GM12878 (cell line): Measurements from ENCODE around the gene DNAJB2. TPM values are rescaled to one million over a fixed set of nuclear protein-coding genes. Genes with fewer than 3 reads are reported as not detected.

Source experiments
- ATAC-seq: fragments of 200-7000 bp; cut with Tn5 transposase; 3 replicates; pipeline ENCODE4 v1.9.1; 2020; ENCODE audit warnings: mild to moderate bottlenecking, moderate library complexity
- BruUV-seq: library from RNA; stranded (reverse); fragments of 400-500 nt; replicated peaks from 2 replicates; lab custom pipeline; 2021; lab: Mats Ljungman, UMichigan
- CTCF ChIA-PET: fragments of 300-600 bp; sonication (Branson Sonifier 250); formaldehyde crosslinking; extraction: SDS; loops from one replicate; lab custom pipeline; 2021; ENCODE audit warnings: inconsistent platforms; lab: Yijun Ruan, JAX
- POLR2A ChIA-PET: fragments of 350-600 bp; formaldehyde crosslinking; extraction: SDS; loops from one replicate; lab custom pipeline; 2021; ENCODE audit warnings: inconsistent platforms; lab: Charles Lee
- RAD21 ChIA-PET: fragments of 300-600 bp; sonication (Branson Sonifier 250); formaldehyde crosslinking; loops from one replicate; lab custom pipeline; 2023; ENCODE audit warnings: antibody characterized with exemption; ENCODE audit not compliant: unreplicated experiment; lab: Charles Lee
- SMC1A ChIA-PET: fragments of 300-600 bp; sonication (Branson Sonifier 250); formaldehyde crosslinking; loops from one replicate; lab custom pipeline; 2023; ENCODE audit not compliant: unreplicated experiment, uncharacterized antibody; lab: Charles Lee
- DNase-seq: peaks from one replicate; pipeline ENCODE4 v3.0.0-alpha.2; 2011; ENCODE audit warnings: low read depth, low spot score
- FAIRE-seq: peaks from 3 replicates; lab custom pipeline; 2011; peaks lifted over from hg19 to GRCh38; lab: Jason Lieb, UNC
- H2AFZ ChIP-seq: 2 replicates; pipeline ENCODE4 v1.6.0; 2011; ENCODE audit warnings: low read depth, low read length, control low read depth; ENCODE audit not compliant: control insufficient read depth
- H3K27ac ChIP-seq: 2 replicates; pipeline ENCODE4 v1.5.1; 2011; ENCODE audit warnings: control low read depth; ENCODE audit not compliant: control insufficient read depth, insufficient read depth
- H3K27me3 ChIP-seq, 2 experiments: replicated peaks in 1 of 2; 2 replicates each; pipeline versions ENCODE4 v1.6.0 to v1.6.1; 2011; ENCODE audit warnings: low read length in 1 of 2; ENCODE audit not compliant: control insufficient read depth in 2 of 2, insufficient read depth in 2 of 2
- H3K36me3 ChIP-seq, 2 experiments: 2 replicates each; pipeline ENCODE4 v1.5.1; 2011; ENCODE audit warnings: low read length in 1 of 2; ENCODE audit not compliant: control insufficient read depth in 2 of 2, insufficient read depth in 2 of 2
- H3K4me1 ChIP-seq: 2 replicates; pipeline ENCODE4 v1.6.1; 2011; ENCODE audit warnings: mild to moderate bottlenecking, low read length, moderate library complexity, mixed read lengths; ENCODE audit not compliant: control insufficient read depth, insufficient read depth
- H3K4me2 ChIP-seq: 2 replicates; pipeline ENCODE4 v1.6.0; 2011; ENCODE audit warnings: control low read depth; ENCODE audit not compliant: control insufficient read depth, insufficient read depth
- H3K4me3 ChIP-seq: fragments of 200-600 bp; sonication (generic); 2 replicates; pipeline ENCODE4 v1.5.1; 2016
- H3K79me2 ChIP-seq: 2 replicates; pipeline ENCODE4 v1.6.0; 2011; ENCODE audit warnings: low read length; ENCODE audit not compliant: control insufficient read depth, insufficient read depth
- H3K9ac ChIP-seq: 2 replicates; pipeline ENCODE4 v1.8.0; 2011; ENCODE audit warnings: low read length, control low read depth, mixed read lengths; ENCODE audit not compliant: control insufficient read depth, insufficient read depth
- H3K9me3 ChIP-seq: replicated peaks from 3 replicates; pipeline ENCODE4 v1.5.1; 2011; ENCODE audit warnings: mild to moderate bottlenecking, low read length; ENCODE audit not compliant: control insufficient read depth, insufficient read depth
- H4K20me1 ChIP-seq: 2 replicates; pipeline ENCODE4 v1.6.0; 2011; ENCODE audit not compliant: control insufficient read depth, insufficient read depth
- CBFB ChIP-seq: IDR thresholded peaks from 2 replicates; pipeline ENCODE4 v1.6.1; 2016; ENCODE audit warnings: antibody characterized with exemption, low read depth
- CHD4 ChIP-seq: fragments of 200-600 bp; sonication (generic); IDR thresholded peaks from 2 replicates; pipeline ENCODE4 v1.6.1; 2016; ENCODE audit warnings: mild to moderate bottlenecking
- HCFC1 ChIP-seq: fragments of 150-350 bp; IDR thresholded peaks from 2 replicates; pipeline ENCODE4 v1.6.1; 2014; ENCODE audit warnings: low read length
- IKZF1 ChIP-seq: fragments of 450-650 bp; conservative IDR thresholded peaks from 2 replicates; pipeline ENCODE4 v1.6.1; 2017; ENCODE audit warnings: antibody characterized with exemption, mild to moderate bottlenecking
- KAT2A ChIP-seq: conservative IDR thresholded peaks from 2 replicates; pipeline ENCODE4 v1.6.1; 2011; ENCODE audit warnings: low read depth, low read length; ENCODE audit not compliant: control insufficient read depth
- PML ChIP-seq: IDR thresholded peaks from 2 replicates; pipeline ENCODE4 v1.6.1; 2012; ENCODE audit warnings: low read length, inconsistent platforms
- RB1 ChIP-seq: fragments of 450-650 bp; formaldehyde crosslinking; IDR thresholded peaks from 2 replicates; pipeline ENCODE4 v1.6.1; 2017; ENCODE audit warnings: mild to moderate bottlenecking, borderline replicate concordance
- RFX5 ChIP-seq: IDR thresholded peaks from 2 replicates; pipeline ENCODE4 v1.6.1; 2011; ENCODE audit warnings: low read depth, low read length, improper control_type of control experiment
- SMAD5 ChIP-seq: IDR thresholded peaks from 2 replicates; pipeline ENCODE4 v1.6.1; 2016; ENCODE audit warnings: antibody characterized with exemption, low read depth
- STAT1 ChIP-seq: fragments of 450-650 bp; conservative IDR thresholded peaks from 2 replicates; pipeline ENCODE4 v1.6.1; 2014; ENCODE audit warnings: antibody characterized with exemption, mild to moderate bottlenecking
- YY1 ChIP-seq: IDR thresholded peaks from 2 replicates; pipeline ENCODE4 v1.6.1; 2011; ENCODE audit warnings: low read depth, mild to moderate bottlenecking, low read length
- ZNF217 ChIP-seq: fragments of 450-650 bp; IDR thresholded peaks from 2 replicates; pipeline ENCODE4 v1.6.1; 2017; ENCODE audit warnings: antibody characterized with exemption, mild to moderate bottlenecking
- WGBS: methylation state at CpG from one replicate; pipeline ENCODE4 v1.1.6; 2016; ENCODE audit warnings: low lambda C conversion rate; ENCODE audit not compliant: insufficient replicate concordance, insufficient coverage; ENCODE audit errors: missing lambda C conversion rate; 5-methylcytosine and 5-hydroxymethylcytosine counted together
- in situ Hi-C: fragments of 300-500 bp; cut with MboI; formaldehyde crosslinking; loops from 9 replicates; pipeline ENCODE4 v1.14.3; 2018; ENCODE audit warnings: mixed read lengths
- intact Hi-C: fragments of 100-400 bp; cut with micrococcal nuclease; formaldehyde crosslinking; loops from one replicate; pipeline ENCODE4 v1.14.2; 2022; ENCODE audit not compliant: unreplicated experiment
- polyA plus RNA-seq, 11 experiments: library from polyadenylated mRNA; depleted of rRNA in 4 of 11; unstranded in 6 of 11; stranded (reverse) in 5 of 11; fragments of >200 nt; fragmentation: Nextera tagmentation in 4 of 11; fragmentation: Illumina TruSeq in 1 of 11; extraction: Ambion mirVana in 4 of 11; extraction: Trizol in 1 of 11; gene quantifications; 1 replicate in 1 of 11; 2 replicates in 10 of 11; pipeline versions ENCODE4 v1.2.1 to v1.2.3, GENCODE V29; 2011 to 2016; ENCODE audit warnings: inconsistent platforms in 2 of 11, missing spikeins in 2 of 11, low read depth in 1 of 11
- total RNA-seq, 4 experiments: library from RNA; depleted of rRNA in 3 of 4; stranded (reverse); fragments of >200 nt in 3 of 4; fragmentation: Illumina TruSeq in 1 of 4; extraction: Trizol in 1 of 4; gene quantifications; 2 replicates each; pipeline versions ENCODE4 v1.2.1 to v1.2.3, GENCODE V29; 2013 to 2021
- TF ChIP-seq, protein P1 (sequence below): fragments of 450-650 bp; formaldehyde crosslinking; IDR thresholded peaks from 2 replicates; pipeline ENCODE4 v1.4.0; 2022; ENCODE audit warnings: mild to moderate bottlenecking, moderate library complexity
- TF ChIP-seq, protein P2 (sequence below): IDR thresholded peaks from 2 replicates; pipeline ENCODE4 v1.6.1; 2012; ENCODE audit warnings: low read depth, low read length, improper control_type of control experiment
- TF ChIP-seq, protein P3 (sequence below), 3 experiments: IDR thresholded peaks in 2 of 3; conservative IDR thresholded peaks in 1 of 3; 2 replicates each; pipeline ENCODE4 v1.5.1; 2011; ENCODE audit warnings: low read depth in 3 of 3, low read length in 3 of 3, mild to moderate bottlenecking in 3 of 3, control low read depth in 2 of 3, moderate library complexity in 2 of 3, inconsistent platforms in 1 of 3, mixed read lengths in 1 of 3; ENCODE audit not compliant: control insufficient read depth in 2 of 3, insufficient read depth in 1 of 3; ENCODE audit errors: extremely low read depth in 1 of 3

Gene DNAJB2
- total and polyA plus RNA-seq, 10 of the 15 experiments (the other 5 are each of a cell fraction or from before 2014, with no cell fraction given) = 0.26 to 36.5 (median 12.5) TPM

DNA sequence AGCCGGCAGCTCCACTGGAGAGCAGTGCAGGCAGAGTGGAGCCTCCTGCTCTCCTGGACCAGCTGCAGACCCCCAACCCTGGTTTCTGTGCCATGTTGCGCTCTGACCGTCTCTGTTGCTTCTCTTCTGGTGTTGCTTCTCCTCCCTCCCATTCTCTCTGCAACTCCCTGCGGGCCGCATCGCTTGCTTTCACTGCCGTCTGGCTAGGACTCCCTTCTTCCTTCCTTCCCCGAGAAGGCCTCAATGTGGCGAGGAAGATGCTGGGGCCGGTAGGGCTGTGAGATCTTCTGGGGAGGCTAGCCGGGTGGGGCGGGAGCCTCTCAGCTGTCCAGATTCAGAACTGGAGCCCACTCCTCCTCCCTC lies 6.2 kb downstream of the DNAJB2 start (continued):
- TF ChIP-seq, protein P1, sequence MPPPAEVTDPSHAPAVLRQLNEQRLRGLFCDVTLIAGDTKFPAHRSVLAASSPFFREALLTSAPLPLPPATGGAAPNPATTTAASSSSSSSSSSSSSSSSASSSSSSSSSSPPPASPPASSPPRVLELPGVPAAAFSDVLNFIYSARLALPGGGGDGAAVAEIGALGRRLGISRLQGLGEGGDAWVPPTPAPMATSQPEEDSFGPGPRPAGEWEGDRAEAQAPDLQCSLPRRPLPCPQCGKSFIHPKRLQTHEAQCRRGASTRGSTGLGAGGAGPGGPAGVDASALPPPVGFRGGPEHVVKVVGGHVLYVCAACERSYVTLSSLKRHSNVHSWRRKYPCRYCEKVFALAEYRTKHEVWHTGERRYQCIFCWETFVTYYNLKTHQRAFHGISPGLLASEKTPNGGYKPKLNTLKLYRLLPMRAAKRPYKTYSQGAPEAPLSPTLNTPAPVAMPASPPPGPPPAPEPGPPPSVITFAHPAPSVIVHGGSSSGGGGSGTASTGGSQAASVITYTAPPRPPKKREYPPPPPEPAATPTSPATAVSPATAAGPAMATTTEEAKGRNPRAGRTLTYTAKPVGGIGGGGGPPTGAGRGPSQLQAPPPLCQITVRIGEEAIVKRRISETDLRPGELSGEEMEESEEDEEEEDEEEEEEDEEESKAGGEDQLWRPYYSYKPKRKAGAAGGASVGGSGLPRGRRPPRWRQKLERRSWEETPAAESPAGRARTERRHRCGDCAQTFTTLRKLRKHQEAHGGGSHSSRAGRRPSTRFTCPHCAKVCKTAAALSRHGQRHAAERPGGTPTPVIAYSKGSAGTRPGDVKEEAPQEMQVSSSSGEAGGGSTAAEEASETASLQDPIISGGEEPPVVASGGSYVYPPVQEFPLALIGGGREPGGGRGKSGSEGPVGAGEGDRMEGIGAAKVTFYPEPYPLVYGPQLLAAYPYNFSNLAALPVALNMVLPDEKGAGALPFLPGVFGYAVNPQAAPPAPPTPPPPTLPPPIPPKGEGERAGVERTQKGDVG (CRISPR knock-in tag) = no peak
- no peak for TF ChIP-seq HCFC1
- TF ChIP-seq SMAD5 = no peak
- TF ChIP-seq, protein P2, sequence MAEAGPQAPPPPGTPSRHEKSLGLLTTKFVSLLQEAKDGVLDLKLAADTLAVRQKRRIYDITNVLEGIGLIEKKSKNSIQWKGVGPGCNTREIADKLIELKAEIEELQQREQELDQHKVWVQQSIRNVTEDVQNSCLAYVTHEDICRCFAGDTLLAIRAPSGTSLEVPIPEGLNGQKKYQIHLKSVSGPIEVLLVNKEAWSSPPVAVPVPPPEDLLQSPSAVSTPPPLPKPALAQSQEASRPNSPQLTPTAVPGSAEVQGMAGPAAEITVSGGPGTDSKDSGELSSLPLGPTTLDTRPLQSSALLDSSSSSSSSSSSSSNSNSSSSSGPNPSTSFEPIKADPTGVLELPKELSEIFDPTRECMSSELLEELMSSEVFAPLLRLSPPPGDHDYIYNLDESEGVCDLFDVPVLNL = no peak

- in situ Hi-C loops (no loop called here), intact Hi-C loops (no loop called here)
- no peak overlapping the region for H2AFZ ChIP-seq
- 81% methylated on average over 13 of the region's 17 CpGs for WGBS
- no peak overlapping the region for H3K4me3 ChIP-seq
- H3K79me2 ChIP-seq = no peaks in the 10 kb centered on the region
- no peaks in the 10 kb centered on the region; the same call in 1 of the 2 replicates for H3K4me1 ChIP-seq
- ATAC-seq = no peak; the same call in 2 of the 3 replicates
- H3K27ac ChIP-seq = no peak overlapping the region
- no peaks in the 10 kb centered on the region for H3K9me3 ChIP-seq
- FAIRE-seq = no peak
- H3K36me3 ChIP-seq = no peaks in the 10 kb centered on the region; a peak in 1 of 4 replicates
- SMC1A ChIA-PET = interaction anchor here (1.2 kb wide), 1 partner anchor 9 kb away, joined by 4 read pairs; no protein-coding TSS in a partner anchor
- H3K27me3 ChIP-seq = no peaks in the 10 kb centered on the region; a peak in 1 of 4 replicates
- RAD21 ChIA-PET = no interaction called here
- H3K4me2 ChIP-seq = no peak overlapping the region
- no peak overlapping the region for H3K9ac ChIP-seq
- POLR2A ChIA-PET = interaction anchor here (1.7 kb wide), 1 partner anchor 36 kb away, joined by 7 read pairs; no protein-coding TSS in a partner anchor
- DNase-seq = no peak
- no TSS peak for BruUV-seq
- H4K20me1 ChIP-seq = no peaks in the 10 kb centered on the region
- CTCF ChIA-PET = interaction anchor here (1.1 to 2.1 kb wide), 3 partner anchors 9 to 127 kb away, joined by 3 to 18 read pairs (median 10); no protein-coding TSS in a partner anchor
- TF ChIP-seq, protein P3, sequence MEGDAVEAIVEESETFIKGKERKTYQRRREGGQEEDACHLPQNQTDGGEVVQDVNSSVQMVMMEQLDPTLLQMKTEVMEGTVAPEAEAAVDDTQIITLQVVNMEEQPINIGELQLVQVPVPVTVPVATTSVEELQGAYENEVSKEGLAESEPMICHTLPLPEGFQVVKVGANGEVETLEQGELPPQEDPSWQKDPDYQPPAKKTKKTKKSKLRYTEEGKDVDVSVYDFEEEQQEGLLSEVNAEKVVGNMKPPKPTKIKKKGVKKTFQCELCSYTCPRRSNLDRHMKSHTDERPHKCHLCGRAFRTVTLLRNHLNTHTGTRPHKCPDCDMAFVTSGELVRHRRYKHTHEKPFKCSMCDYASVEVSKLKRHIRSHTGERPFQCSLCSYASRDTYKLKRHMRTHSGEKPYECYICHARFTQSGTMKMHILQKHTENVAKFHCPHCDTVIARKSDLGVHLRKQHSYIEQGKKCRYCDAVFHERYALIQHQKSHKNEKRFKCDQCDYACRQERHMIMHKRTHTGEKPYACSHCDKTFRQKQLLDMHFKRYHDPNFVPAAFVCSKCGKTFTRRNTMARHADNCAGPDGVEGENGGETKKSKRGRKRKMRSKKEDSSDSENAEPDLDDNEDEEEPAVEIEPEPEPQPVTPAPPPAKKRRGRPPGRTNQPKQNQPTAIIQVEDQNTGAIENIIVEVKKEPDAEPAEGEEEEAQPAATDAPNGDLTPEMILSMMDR (IDR thresholded peaks at IDR 0.05 in 2 of 3, conservative IDR thresholded peaks at IDR 0.05 in 1 of 3; ENCODE audit: control insufficient read depth in 2 of 3, extremely low read depth in 1 of 3, insufficient read depth in 1 of 3, low read depth in 3 of 3, low read length in 3 of 3) = no peak
- TF ChIP-seq ZNF217 (no peak), KAT2A (no peak), STAT1 (no peak), CHD4 (no peak), YY1 (no peak), RFX5 (no peak), PML (no peak), RB1 (no peak), IKZF1 (no peak), CBFB (no peak)
- TF ChIP-seq, protein P2 = no peak
These were observed 6.8 kb downstream of the DNAJB2 start for GRCh38 chr2:219285894-219286425.
